Ascending aorta (tissue), 2 donors: ENCODE results near the gene ENC1. TPM values are rescaled to one million over a fixed set of nuclear protein-coding genes. Genes with fewer than 3 reads are reported as not detected.

ENCODE experiments used
- DNase-seq, 2 donors: peaks; one replicate each; pipeline ENCODE4 v3.0.0-alpha.2; 2019; ENCODE audit warnings: low spot score in 2 of 2
- H3K27ac ChIP-seq, 2 donors: fragments of 200-600 bp; sonication (generic); one replicate each; pipeline ENCODE4 v1.5.1; 2016 to 2017; ENCODE audit warnings: mild to moderate bottlenecking in 1 of 2
- H3K27me3 ChIP-seq: fragments of 200-600 bp; sonication (generic); one replicate; pipeline ENCODE4 v1.5.1; 2017
- H3K36me3 ChIP-seq, 2 donors: fragments of 200-600 bp; sonication (generic); one replicate each; pipeline ENCODE4 v1.5.1; 2016
- H3K4me1 ChIP-seq, 2 donors: fragments of 200-600 bp; sonication (generic); one replicate each; pipeline ENCODE4 v1.5.1; 2016 to 2017; ENCODE audit warnings: mild to moderate bottlenecking in 1 of 2
- H3K4me3 ChIP-seq, 2 donors: fragments of 200-600 bp; sonication (generic); one replicate each; pipeline ENCODE4 v1.5.1; 2016 to 2017; ENCODE audit warnings: mild to moderate bottlenecking in 1 of 2
- H3K9me3 ChIP-seq, 2 donors: fragments of 200-600 bp; sonication (generic); one replicate each; pipeline ENCODE4 v1.5.1; 2016
- CTCF ChIP-seq, 3 experiments: fragments of 200-600 bp in 2 of 3; fragments of 450-650 bp in 1 of 3; sonication (generic) in 2 of 3; IDR thresholded peaks; one replicate each; pipeline ENCODE4 v1.5.1; 2016 to 2019; ENCODE audit warnings: antibody characterized with exemption in 3 of 3, mild to moderate bottlenecking in 1 of 3, moderate library complexity in 1 of 3
- intact Hi-C: fragments of 100-400 bp; cut with DNase I; formaldehyde crosslinking; loops from one replicate; pipeline ENCODE4 v1.15.1; 2023
- total RNA-seq: library from RNA; depleted of rRNA; stranded (reverse); fragments of >200 nt; gene quantifications from one replicate; pipeline ENCODE4 v1.1.0, GENCODE V29; 2016

ENC1 gene
- total RNA-seq, 1 donor from 2014 or later: 12.9 TPM

DNA sequence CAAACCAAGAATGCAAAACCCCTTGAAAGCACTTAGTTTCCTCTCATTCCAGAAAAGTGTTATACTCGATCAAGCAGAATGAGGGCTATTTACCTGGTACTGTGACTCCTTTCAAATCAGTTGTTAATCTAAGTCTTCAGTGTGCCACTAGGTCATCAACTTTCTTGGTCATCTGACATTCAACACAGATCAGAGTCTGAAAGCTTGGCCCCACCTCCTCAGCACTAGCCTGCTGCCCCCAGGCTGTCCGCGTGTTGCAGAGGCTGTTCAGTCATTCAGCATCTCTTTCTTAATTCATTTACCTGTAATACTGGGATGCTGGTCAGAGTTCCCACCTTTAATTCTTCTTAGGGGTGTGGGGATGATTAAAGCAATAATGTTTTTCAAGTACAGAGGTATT is 28.5 kb downstream of the ENC1 start:
- H3K9me3 ChIP-seq: no peaks in the 10 kb centered on the region
- H3K27me3 ChIP-seq: no peaks in the 10 kb centered on the region
- no peak overlapping the region for H3K4me3 ChIP-seq
- no peak for DNase-seq
- H3K36me3 ChIP-seq: no peaks in the 10 kb centered on the region
- no peaks in the 10 kb centered on the region for H3K4me1 ChIP-seq
- TF ChIP-seq CTCF (IDR thresholded peaks at IDR 0.05): no peak
- intact Hi-C loops: no loop called here
- no peak overlapping the region for H3K27ac ChIP-seq

DNA sequence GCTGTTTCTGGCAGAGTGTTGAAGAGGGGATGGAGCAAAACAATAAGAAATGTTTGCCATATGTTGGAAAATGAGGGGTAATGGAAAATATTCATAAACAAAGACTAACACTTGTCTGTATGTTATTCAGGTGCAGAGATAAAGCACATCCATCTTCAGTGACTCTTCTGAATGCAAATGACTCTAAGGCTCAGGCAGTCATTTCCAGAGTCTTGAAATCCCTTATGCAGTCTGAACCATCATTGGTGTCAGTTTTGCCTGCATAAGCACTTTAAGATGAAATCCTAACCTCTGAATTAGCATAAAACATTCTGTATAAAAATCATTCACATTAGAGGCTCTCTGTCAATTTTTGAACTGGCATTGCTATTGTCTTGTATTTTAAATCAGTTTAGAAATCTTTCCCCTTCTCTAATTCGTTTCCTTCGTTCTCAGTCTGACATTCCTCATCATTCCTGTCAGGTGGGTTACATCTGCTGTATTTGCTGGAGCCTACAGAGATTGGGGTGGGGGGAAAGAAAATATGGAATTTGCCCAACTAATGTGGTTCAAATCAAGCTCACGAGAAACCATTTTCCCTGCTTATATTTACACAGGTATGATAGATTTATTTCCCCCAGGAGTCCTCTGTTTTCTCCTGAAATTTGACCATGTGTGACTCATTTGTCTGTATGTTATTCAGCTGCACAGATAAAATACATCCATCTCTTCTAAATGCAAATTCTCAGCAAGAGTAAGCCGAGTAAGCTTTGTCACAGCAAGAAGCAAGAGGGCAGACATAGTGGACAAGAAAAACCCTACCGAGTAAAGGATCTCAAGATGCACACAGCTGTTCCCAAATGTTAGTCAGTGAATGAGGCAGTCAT is 31.6 kb downstream of the ENC1 start:
- no peak for DNase-seq
- TF ChIP-seq CTCF (IDR thresholded peaks at IDR 0.05): no peak
- H3K27ac ChIP-seq: no peak overlapping the region
- H3K27me3 ChIP-seq: no peaks in the 10 kb centered on the region
- intact Hi-C loops: no loop called here
- H3K36me3 ChIP-seq: no peaks in the 10 kb centered on the region
- no peak overlapping the region for H3K4me3 ChIP-seq
- no peaks in the 10 kb centered on the region for H3K9me3 ChIP-seq
- no peaks in the 10 kb centered on the region for H3K4me1 ChIP-seq

DNA sequence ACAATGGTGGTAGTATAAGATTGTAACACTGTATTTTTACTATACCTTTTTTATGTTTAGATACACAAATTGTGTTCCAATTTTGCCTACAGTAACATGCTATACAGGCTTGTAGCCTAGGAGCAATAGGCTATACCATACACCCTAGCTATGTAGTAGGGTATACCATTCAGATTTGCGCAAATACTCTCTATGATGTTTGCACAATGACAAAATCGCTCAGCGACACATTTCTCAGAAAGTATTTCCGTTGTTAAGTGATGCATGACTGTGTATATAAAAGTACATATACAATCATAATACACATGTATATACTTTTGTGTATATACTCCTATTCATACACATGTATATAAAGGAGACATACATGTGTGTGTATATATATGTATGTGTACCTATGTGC is 34.8 kb downstream of the ENC1 start:
- intact Hi-C loops: no loop called here
- Histone ChIP-seq H3K4me3 (no peak overlapping the region), H3K27me3 (no peaks in the 10 kb centered on the region), H3K9me3 (no peaks in the 10 kb centered on the region), H3K4me1 (no peaks in the 10 kb centered on the region), H3K36me3 (no peaks in the 10 kb centered on the region), H3K27ac (no peak overlapping the region)
- TF ChIP-seq CTCF (IDR thresholded peaks at IDR 0.05): no peak
- DNase-seq: no peak

DNA sequence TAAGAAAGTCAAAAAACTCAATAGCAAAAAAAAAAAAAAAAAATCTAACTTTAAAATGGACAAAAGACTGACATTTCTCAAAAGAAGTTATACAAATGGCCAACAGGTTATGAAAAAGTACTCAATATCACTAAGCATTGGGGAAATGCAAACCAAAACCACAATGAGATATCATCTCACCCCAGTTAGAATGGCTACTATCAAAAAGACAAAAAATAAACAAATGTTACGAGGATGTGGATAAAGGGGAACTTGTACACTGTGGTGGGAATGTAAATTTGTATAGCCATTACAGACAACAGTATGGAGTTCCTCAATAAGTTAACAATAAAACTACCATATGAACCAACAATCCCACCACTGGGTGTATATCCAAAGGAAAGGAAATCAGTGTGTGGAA is 37.2 kb downstream of the ENC1 start:
- Histone ChIP-seq H3K36me3 (no peaks in the 10 kb centered on the region), H3K4me3 (no peak overlapping the region), H3K4me1 (no peaks in the 10 kb centered on the region), H3K27ac (no peak overlapping the region), H3K9me3 (no peaks in the 10 kb centered on the region), H3K27me3 (no peaks in the 10 kb centered on the region)
- DNase-seq: no peak
- intact Hi-C loops: no loop called here
- TF ChIP-seq CTCF (IDR thresholded peaks at IDR 0.05): no peak

DNA sequence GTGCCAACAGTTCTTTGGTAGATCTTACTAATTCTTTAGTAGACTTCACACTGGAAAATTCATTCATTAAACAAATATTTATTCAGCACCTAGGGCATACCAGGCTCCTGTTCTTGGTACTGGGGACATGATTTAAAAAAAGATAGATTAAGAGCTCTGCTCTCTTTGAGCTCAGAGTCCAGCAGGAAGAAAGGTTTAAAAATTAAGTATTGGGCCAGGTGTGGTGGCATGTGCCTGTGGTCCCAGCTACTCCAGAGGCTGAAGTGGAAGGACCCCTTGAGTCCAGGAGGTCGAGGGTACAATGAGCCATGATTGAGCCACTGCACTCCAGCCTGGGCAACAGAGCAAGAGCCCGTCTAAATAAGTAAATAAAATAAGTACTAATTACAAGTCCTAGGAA is 41.4 kb downstream of the ENC1 start:
- intact Hi-C loops: no loop called here
- Histone ChIP-seq H3K4me3 (no peak overlapping the region), H3K27ac (no peak overlapping the region), H3K27me3 (no peaks in the 10 kb centered on the region), H3K4me1 (no peaks in the 10 kb centered on the region), H3K36me3 (no peaks in the 10 kb centered on the region), H3K9me3 (no peaks in the 10 kb centered on the region)
- TF ChIP-seq CTCF (IDR thresholded peaks at IDR 0.05): no peak
- DNase-seq: no peak
